ENCODE measurements around the gene MRNIP.
"Not testable (repeated sequence)": the region's sequence is repeated elsewhere in the genome, so short reads cannot be mapped to it uniquely, and the experiment has no call there.

Gene MRNIP

GRCh38 chr5:179874536-179875292, 16.1 kb upstream of the MRNIP start:
- Histone ChIP-seq H3K9me3 (ENCODE audit: control extremely low read depth in 1 of 5, control insufficient read depth in 4 of 5, insufficient read depth in 2 of 5, low read depth in 1 of 5, low read length in 4 of 5) (no peaks in the 10 kb centered on the region), H3K4me3 (ENCODE audit: control insufficient read depth in 1 of 7, extremely low read depth in 1 of 7, insufficient read depth in 4 of 7, low read depth in 2 of 7, low read length in 6 of 7) (no peak overlapping the region), H3K4me1 (ENCODE audit: control extremely low read depth in 1 of 4, control insufficient read depth in 4 of 4, insufficient read depth in 4 of 4, low read length in 3 of 4) (no peaks in the 10 kb centered on the region), H3K27ac (ENCODE audit: insufficient read depth in 1 of 2, low read depth in 1 of 2, low read length in 2 of 2, poor library complexity in 1 of 2, severe bottlenecking in 2 of 2) (no peak overlapping the region), H3K27me3 (replicated peaks in 2 of 5; ENCODE audit: control insufficient read depth in 4 of 5, insufficient read depth in 5 of 5, low read length in 4 of 5) (no peaks in the 10 kb centered on the region), H3K36me3 (ENCODE audit: control insufficient read depth in 4 of 4, insufficient read depth in 4 of 4, low read length in 3 of 4) (peaks cover 6 to 86% (median 69%) of the 10 kb centered on the region in 4 experiments)
- WGBS (ENCODE audit: insufficient coverage) = 96% methylated on average over 28 of the region's 28 CpGs
- ChIA-PET CTCF (interaction anchor here (1.2 to 1.9 kb wide), 2 partner anchors 32 to 79 kb away, joined by 3 to 4 read pairs; no protein-coding TSS in a partner anchor), POLR2A (interaction anchor here (1.0 kb wide), 1 partner anchor 9 kb away, joined by 3 read pairs; no protein-coding TSS in a partner anchor)
- DNase-seq = no peak

DNA sequence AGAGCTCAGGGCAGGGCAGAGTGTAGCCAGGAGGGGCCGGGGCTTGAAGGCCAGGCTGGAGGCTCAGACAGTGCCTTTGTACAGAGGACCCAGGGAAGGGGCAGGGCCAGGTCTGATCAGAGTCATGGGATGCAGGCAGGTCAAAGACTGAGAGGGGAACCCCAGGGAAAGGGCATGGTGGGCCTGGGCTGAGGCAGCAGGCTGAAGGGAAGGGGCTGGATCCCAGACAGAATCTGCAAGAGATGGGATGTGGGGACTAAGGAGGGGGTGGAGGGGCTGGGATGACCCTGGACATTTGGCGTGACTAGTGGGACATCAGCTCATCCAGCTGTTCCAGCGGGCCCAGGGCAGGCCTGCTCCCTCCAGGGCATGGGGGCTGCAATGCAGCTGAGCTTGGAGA, 15.5 kb upstream of the MRNIP start:
- Histone ChIP-seq H3K9me3 (ENCODE audit: control extremely low read depth in 1 of 5, control insufficient read depth in 4 of 5, insufficient read depth in 2 of 5, low read depth in 1 of 5, low read length in 4 of 5) (no peaks in the 10 kb centered on the region), H3K27ac (ENCODE audit: insufficient read depth in 1 of 2, low read depth in 1 of 2, low read length in 2 of 2, poor library complexity in 1 of 2, severe bottlenecking in 2 of 2) (no peak overlapping the region), H3K4me3 (ENCODE audit: control insufficient read depth in 1 of 7, extremely low read depth in 1 of 7, insufficient read depth in 4 of 7, low read depth in 2 of 7, low read length in 6 of 7) (no peak overlapping the region), H3K36me3 (ENCODE audit: control insufficient read depth in 4 of 4, insufficient read depth in 4 of 4, low read length in 3 of 4) (peaks cover 6 to 86% (median 70%) of the 10 kb centered on the region in 4 experiments), H3K4me1 (ENCODE audit: control extremely low read depth in 1 of 4, control insufficient read depth in 4 of 4, insufficient read depth in 4 of 4, low read length in 3 of 4) (no peaks in the 10 kb centered on the region), H3K27me3 (replicated peaks in 2 of 5; ENCODE audit: control insufficient read depth in 4 of 5, insufficient read depth in 5 of 5, low read length in 4 of 5) (no peaks in the 10 kb centered on the region)
- no peak for DNase-seq
- CTCF ChIA-PET = interaction anchor here (0.8 to 1.9 kb wide), 3 partner anchors 32 to 79 kb away, joined by 3 to 4 read pairs (median 3); no protein-coding TSS in a partner anchor
- WGBS (ENCODE audit: insufficient coverage) = 95% methylated on average over 3 of the region's 3 CpGs
- POLR2A ChIA-PET = interaction anchor here (1.0 kb wide), 1 partner anchor 9 kb away, joined by 3 read pairs; no protein-coding TSS in a partner anchor

GRCh38 chr5:179873588-179874110, 15.0 kb upstream of the MRNIP start:
- WGBS (ENCODE audit: insufficient coverage) = 96% methylated on average over 7 of the region's 7 CpGs
- Histone ChIP-seq H3K27me3 (replicated peaks in 2 of 5; ENCODE audit: control insufficient read depth in 4 of 5, insufficient read depth in 5 of 5, low read length in 4 of 5) (no peaks in the 10 kb centered on the region), H3K9me3 (ENCODE audit: control extremely low read depth in 1 of 5, control insufficient read depth in 4 of 5, insufficient read depth in 2 of 5, low read depth in 1 of 5, low read length in 4 of 5) (no peaks in the 10 kb centered on the region), H3K36me3 (ENCODE audit: control insufficient read depth in 4 of 4, insufficient read depth in 4 of 4, low read length in 3 of 4) (peaks cover 6 to 86% (median 71%) of the 10 kb centered on the region in 4 experiments), H3K27ac (ENCODE audit: insufficient read depth in 1 of 2, low read depth in 1 of 2, low read length in 2 of 2, poor library complexity in 1 of 2, severe bottlenecking in 2 of 2) (no peak overlapping the region), H3K4me1 (ENCODE audit: control extremely low read depth in 1 of 4, control insufficient read depth in 4 of 4, insufficient read depth in 4 of 4, low read length in 3 of 4) (no peaks in the 10 kb centered on the region), H3K4me3 (ENCODE audit: control insufficient read depth in 1 of 7, extremely low read depth in 1 of 7, insufficient read depth in 4 of 7, low read depth in 2 of 7, low read length in 6 of 7) (no peak overlapping the region)
- ChIA-PET CTCF (interaction anchor here (0.8 to 1.9 kb wide), 3 partner anchors 33 to 78 kb away, joined by 3 to 4 read pairs (median 3); no protein-coding TSS in a partner anchor), POLR2A (interaction anchor here (1.0 kb wide), 1 partner anchor 8 kb away, joined by 3 read pairs; no protein-coding TSS in a partner anchor)
- no peak for DNase-seq

DNA sequence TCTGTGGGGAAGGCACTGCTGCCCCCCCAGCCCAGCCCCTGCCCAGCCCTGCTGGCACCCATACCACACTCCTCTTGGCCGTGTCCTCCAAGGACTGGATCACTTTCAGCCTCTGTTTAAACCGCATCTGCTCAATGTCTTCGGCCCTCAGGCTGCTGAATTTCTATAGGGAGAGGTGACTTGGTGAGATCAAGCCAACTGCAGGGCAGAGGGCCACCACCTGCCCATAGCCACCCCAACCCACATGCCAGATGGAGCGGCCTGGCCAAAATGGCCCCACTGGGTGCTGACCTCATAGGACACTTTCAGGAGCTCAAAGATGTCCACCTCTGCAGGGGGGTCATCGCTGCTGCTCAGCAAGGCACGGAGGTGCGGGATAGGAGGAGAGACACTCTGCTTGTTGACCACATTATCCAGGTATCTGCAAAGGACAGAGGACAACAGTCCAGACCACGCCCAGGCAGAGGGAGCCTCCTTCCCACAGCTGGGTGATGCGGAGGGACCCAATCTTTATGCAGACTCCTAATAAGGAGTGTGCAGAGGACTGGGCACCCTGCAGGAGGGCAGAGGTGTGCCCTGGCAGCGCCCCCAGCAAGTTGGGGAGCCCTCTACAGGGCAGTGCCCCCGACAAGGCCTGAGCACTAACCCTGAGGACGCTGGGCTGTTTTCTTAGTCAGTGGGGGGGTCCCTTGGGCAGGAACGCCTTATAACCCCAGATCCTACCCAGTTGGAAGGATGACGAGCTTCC, 14.4 kb upstream of the MRNIP start:
- no peaks in the 10 kb centered on the region for H3K4me1 ChIP-seq (ENCODE audit: control extremely low read depth in 1 of 4, control insufficient read depth in 4 of 4, insufficient read depth in 4 of 4, low read length in 3 of 4)
- no peak for DNase-seq
- WGBS (ENCODE audit: insufficient coverage) = 95% methylated on average over 10 of the region's 14 CpGs
- H3K9me3 ChIP-seq (ENCODE audit: control extremely low read depth in 1 of 5, control insufficient read depth in 4 of 5, insufficient read depth in 2 of 5, low read depth in 1 of 5, low read length in 4 of 5) = no peaks in the 10 kb centered on the region
- CTCF ChIA-PET = interaction anchor here (0.8 to 1.9 kb wide), 3 partner anchors 34 to 78 kb away, joined by 3 to 4 read pairs (median 3); no protein-coding TSS in a partner anchor
- H3K36me3 ChIP-seq (ENCODE audit: control insufficient read depth in 4 of 4, insufficient read depth in 4 of 4, low read length in 3 of 4) = peaks cover 6 to 85% (median 70%) of the 10 kb centered on the region in 4 experiments
- H3K27me3 ChIP-seq (replicated peaks in 2 of 5; ENCODE audit: control insufficient read depth in 4 of 5, insufficient read depth in 5 of 5, low read length in 4 of 5) = no peaks in the 10 kb centered on the region
- H3K4me3 ChIP-seq (ENCODE audit: control insufficient read depth in 1 of 7, extremely low read depth in 1 of 7, insufficient read depth in 4 of 7, low read depth in 2 of 7, low read length in 6 of 7) = no peak overlapping the region
- POLR2A ChIA-PET = no interaction called here
- no peak overlapping the region for H3K27ac ChIP-seq (ENCODE audit: insufficient read depth in 1 of 2, low read depth in 1 of 2, low read length in 2 of 2, poor library complexity in 1 of 2, severe bottlenecking in 2 of 2)

DNA sequence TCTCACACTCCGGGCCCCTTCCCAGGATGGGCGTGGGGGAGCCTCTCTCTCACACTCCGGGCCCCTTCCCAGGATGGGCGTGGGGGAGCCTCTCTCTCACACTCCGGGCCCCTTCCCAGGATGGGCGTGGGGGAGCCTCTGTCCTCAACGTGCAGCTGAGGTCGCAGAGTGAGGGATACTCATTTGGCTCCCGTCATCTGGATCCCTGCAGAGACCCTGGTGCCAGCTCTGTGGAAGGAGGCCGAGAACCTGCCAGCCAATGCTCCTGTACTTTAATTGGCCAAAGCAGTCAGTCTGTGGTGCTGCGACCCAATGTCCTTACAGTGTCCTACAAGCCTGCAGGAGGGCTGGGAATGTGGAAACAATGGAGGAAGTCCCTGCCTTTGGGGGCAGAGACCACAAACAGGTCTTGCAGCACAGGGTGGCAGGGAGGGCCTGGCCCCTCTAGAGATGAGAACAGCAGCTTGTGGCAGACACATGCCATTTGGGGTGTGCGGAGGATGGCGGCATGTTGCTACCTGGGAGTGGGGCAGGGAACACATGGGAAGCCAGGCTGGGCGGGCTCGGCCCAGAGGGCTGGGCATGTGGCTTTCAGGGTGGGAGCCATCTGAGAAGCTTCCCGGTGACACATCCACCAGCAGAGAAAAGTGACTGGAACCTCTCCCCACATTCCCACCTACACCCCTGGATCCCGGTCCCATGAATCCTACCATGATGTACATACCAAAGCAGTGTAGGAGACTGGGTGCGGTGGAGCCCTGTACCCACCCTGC, 13.6 kb upstream of the MRNIP start:
- no peaks in the 10 kb centered on the region for H3K9me3 ChIP-seq (ENCODE audit: control extremely low read depth in 1 of 5, control insufficient read depth in 4 of 5, insufficient read depth in 2 of 5, low read depth in 1 of 5, low read length in 4 of 5)
- H3K36me3 ChIP-seq (ENCODE audit: control insufficient read depth in 4 of 4, insufficient read depth in 4 of 4, low read length in 3 of 4) = peaks cover 6 to 87% (median 67%) of the 10 kb centered on the region in 4 experiments
- H3K27me3 ChIP-seq (replicated peaks in 2 of 5; ENCODE audit: control insufficient read depth in 4 of 5, insufficient read depth in 5 of 5, low read length in 4 of 5) = no peaks in the 10 kb centered on the region
- H3K4me3 ChIP-seq (ENCODE audit: control insufficient read depth in 1 of 7, extremely low read depth in 1 of 7, insufficient read depth in 4 of 7, low read depth in 2 of 7, low read length in 6 of 7) = no peak overlapping the region
- CTCF ChIA-PET = interaction anchor here (1.9 kb wide), 1 partner anchor 77 kb away, joined by 4 read pairs; no protein-coding TSS in a partner anchor
- H3K4me1 ChIP-seq (ENCODE audit: control extremely low read depth in 1 of 4, control insufficient read depth in 4 of 4, insufficient read depth in 4 of 4, low read length in 3 of 4) = no peaks in the 10 kb centered on the region
- H3K27ac ChIP-seq (ENCODE audit: insufficient read depth in 1 of 2, low read depth in 1 of 2, low read length in 2 of 2, poor library complexity in 1 of 2, severe bottlenecking in 2 of 2) = no peak overlapping the region
- DNase-seq = no peak
- 98% methylated on average over 12 of the region's 18 CpGs for WGBS (ENCODE audit: insufficient coverage)
- POLR2A ChIA-PET = no interaction called here

- not testable (repeated sequence) for H3K27ac ChIP-seq (ENCODE audit: insufficient read depth in 1 of 2, low read depth in 1 of 2, low read length in 2 of 2, poor library complexity in 1 of 2, severe bottlenecking in 2 of 2); H3K9me3 ChIP-seq (ENCODE audit: control extremely low read depth in 1 of 5, control insufficient read depth in 4 of 5, insufficient read depth in 2 of 5, low read depth in 1 of 5, low read length in 4 of 5); H3K4me3 ChIP-seq (ENCODE audit: control insufficient read depth in 1 of 7, extremely low read depth in 1 of 7, insufficient read depth in 4 of 7, low read depth in 2 of 7, low read length in 6 of 7); H3K4me1 ChIP-seq (ENCODE audit: control extremely low read depth in 1 of 4, control insufficient read depth in 4 of 4, insufficient read depth in 4 of 4, low read length in 3 of 4); DNase-seq; H3K27me3 ChIP-seq (replicated peaks in 2 of 5; ENCODE audit: control insufficient read depth in 4 of 5, insufficient read depth in 5 of 5, low read length in 4 of 5)
- WGBS (ENCODE audit: insufficient coverage) = 97% methylated on average over 10 of the region's 14 CpGs
- ChIA-PET POLR2A (interaction anchor here (0.6 kb wide), 1 partner anchor 78 kb away, joined by 3 read pairs; no protein-coding TSS in a partner anchor), CTCF (interaction anchor here (0.9 to 1.2 kb wide), 2 partner anchors 11 to 221 kb away, joined by 3 read pairs; no protein-coding TSS in a partner anchor)
- H3K36me3 ChIP-seq (ENCODE audit: control insufficient read depth in 4 of 4, insufficient read depth in 4 of 4, low read length in 3 of 4) = peaks cover 6 to 94% (median 72%) of the 10 kb centered on the region in 4 experiments
Observed at GRCh38 chr5:179871533-179871932, 12.9 kb upstream of the MRNIP start.
